ES-I3 (cell line): ENCODE results near the gene PUM1.

Experiments used
- H3K36me3 ChIP-seq: 2 replicates; pipeline ENCODE4 v1.6.1; 2013; ENCODE audit warnings: mild to moderate bottlenecking, low read length, control low read depth, moderate library complexity; ENCODE audit not compliant: insufficient read depth
- H3K4me1 ChIP-seq: 2 replicates; pipeline ENCODE4 v1.6.1; 2013; ENCODE audit warnings: mild to moderate bottlenecking, control low read depth, low read length; ENCODE audit not compliant: insufficient read depth
- H3K9ac ChIP-seq: 2 replicates; pipeline ENCODE4 v1.6.1; 2013; ENCODE audit warnings: low read depth, mild to moderate bottlenecking, low read length, moderate library complexity
- H3K9me3 ChIP-seq: 2 replicates; pipeline ENCODE4 v1.6.1; 2013; ENCODE audit warnings: mild to moderate bottlenecking, low read length, moderate library complexity; ENCODE audit not compliant: control insufficient read depth, insufficient read depth

The PUM1 gene

DNA sequence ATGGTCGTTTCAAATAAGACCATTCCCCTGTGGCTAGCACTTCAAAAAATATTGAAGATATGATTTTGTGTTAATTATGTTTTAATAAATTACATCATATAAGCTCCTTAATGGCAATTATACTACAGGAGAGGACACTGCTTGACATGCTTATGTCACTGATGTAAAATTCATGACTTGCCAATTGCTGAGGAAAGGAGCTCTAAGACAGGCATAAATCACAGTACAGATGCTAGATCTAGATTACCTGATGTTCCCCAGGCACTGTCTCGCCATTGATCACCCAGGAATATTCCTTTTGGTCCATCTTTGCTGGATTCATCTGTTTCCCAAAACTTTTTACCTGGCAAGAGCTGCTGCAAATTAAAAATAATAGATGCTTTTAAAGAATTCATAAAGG, 58.8 kb downstream of the PUM1 start:
- Histone ChIP-seq H3K9me3 (no peaks in the 10 kb centered on the region), H3K4me1 (peaks cover 15% of the 10 kb centered on the region; the same call in 1 of the 2 replicates), H3K36me3 (peaks cover 14% of the 10 kb centered on the region), H3K9ac (no peak overlapping the region)

DNA sequence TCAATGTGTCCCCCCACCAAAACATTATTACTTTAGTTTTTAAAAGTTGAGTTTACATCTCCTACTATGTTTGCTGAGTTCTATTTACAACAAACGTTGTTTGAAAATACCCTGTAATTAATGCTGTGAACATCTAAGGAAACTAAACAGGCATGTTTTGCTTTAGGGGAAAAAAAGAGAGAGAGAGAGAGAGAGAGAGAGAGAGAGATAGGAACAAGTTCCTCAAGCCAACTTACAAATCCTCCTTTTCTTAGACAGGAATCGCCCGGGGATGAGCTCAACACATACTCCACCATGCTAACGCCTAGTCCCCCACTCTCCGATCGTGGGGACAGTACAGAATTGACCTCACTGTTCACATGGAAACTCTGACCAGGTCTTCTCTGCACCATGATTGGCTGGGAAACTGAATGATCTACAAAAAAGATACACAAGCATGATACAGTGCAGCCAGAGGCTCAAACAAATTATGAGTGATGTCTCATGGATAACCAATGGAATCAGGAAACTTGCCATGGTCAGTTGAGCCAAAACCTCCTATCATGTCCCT, 59.8 kb downstream of the PUM1 start:
- H3K4me1 ChIP-seq = peaks cover 15% of the 10 kb centered on the region; the same call in 1 of the 2 replicates
- peaks cover 14% of the 10 kb centered on the region for H3K36me3 ChIP-seq

DNA sequence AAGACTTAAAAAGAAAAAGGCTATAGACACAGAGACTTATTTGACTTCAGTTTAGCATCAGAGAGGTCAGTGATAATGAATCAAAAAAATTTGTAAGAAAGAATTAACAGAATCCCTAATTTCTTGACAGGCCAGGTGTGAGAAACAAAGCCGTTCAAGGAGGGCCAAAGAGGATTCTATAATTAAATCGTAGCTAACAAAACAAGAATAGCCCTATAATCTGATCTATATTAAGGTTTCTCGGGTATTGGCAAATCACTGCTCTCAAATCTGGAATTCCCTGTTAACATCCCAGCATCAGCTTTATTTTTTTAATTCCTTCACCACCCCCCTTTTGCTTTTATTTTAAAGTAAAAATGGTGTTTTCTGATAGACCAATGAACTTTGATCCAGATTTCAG, 60.3 kb downstream of the PUM1 start:
- Histone ChIP-seq H3K4me1 (peaks cover 12% of the 10 kb centered on the region; the same call in 1 of the 2 replicates), H3K9me3 (no peaks in the 10 kb centered on the region), H3K36me3 (peaks cover 14% of the 10 kb centered on the region), H3K9ac (no peak overlapping the region; the same call in 1 of the 2 replicates)

More for the DNA sequence above, 59.8 kb downstream of the PUM1 start:
- Histone ChIP-seq H3K9ac (no peak overlapping the region), H3K9me3 (no peaks in the 10 kb centered on the region)

DNA sequence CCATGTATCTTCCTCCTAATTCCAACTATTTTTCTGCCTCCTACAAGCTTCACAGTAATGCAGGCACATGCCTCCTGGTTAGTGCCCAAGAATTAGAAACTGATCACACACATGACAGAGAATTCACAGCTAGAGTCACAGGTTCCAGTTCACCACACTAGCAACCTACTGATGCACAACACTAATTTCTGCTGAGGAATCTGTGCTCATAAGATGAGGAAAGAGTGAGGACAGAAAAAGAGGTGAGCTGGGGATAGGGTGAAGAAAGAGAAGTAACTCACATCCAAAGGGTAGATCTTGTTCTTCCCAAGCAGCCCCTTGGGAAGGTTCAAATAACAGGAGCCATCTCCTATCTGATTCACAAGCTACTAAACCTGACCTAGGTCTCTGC, 61.3 kb downstream of the PUM1 start:
- Histone ChIP-seq H3K36me3 (peaks cover 19% of the 10 kb centered on the region), H3K9ac (no peak overlapping the region), H3K4me1 (0 out of 2 replicates have a peak, but pooled peaks cover 10% of the 10 kb centered on the region), H3K9me3 (no peaks in the 10 kb centered on the region)

DNA sequence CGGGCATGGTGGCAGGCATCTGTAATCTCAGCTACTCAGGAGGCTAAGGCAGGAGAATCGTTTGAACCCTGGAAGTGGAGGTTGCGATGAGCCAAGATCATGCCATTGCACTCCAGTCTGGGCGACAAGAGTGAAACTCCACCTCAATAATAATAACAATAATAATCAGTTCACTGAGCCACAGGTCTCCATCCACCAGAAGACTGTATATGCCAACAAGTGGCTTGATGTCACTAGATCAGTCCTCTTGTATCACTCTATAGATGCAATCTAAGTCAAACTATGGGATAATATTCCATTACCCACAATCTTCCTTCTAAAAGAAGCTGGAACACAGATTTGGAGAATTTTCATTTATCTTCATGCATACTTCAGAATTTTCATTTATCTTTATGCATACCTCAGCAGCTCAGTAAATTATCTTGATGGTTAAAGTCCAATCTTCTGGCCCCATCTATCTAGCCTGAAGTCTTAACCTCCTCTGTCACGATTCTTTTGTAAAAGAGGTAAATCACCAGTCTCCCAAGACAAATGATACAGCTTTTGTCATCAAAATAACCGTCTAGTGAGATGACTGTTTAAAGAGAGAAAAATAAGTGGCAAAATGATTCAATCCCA, 61.8 kb downstream of the PUM1 start:
- 0 out of 2 replicates have a peak, but pooled peaks cover 10% of the 10 kb centered on the region for H3K4me1 ChIP-seq
- H3K9me3 ChIP-seq = no peaks in the 10 kb centered on the region
- no peak overlapping the region for H3K9ac ChIP-seq
- H3K36me3 ChIP-seq = peaks cover 21% of the 10 kb centered on the region

DNA sequence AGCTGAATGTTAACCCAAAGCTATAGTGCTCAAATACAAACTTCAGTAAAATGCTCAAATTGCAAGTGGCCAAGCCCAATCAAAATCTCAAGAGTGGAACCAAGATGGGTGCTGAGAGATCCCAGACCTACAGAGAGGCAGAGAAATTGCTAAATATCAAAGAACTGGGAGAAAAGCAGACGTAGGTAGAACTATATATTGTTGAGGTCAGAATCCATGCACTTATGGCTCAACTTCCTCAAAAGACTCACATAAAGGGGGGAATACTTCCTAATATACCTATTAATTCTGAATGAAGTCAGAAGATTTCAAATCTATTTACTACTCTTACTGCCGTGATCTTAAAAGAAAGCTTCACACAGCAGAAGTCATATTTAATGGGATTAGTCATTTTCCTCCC, 65.2 kb downstream of the PUM1 start:
- H3K9me3 ChIP-seq = no peaks in the 10 kb centered on the region
- H3K4me1 ChIP-seq = no peaks in the 10 kb centered on the region
- H3K9ac ChIP-seq = no peak overlapping the region
- peaks cover 22% of the 10 kb centered on the region for H3K36me3 ChIP-seq

DNA sequence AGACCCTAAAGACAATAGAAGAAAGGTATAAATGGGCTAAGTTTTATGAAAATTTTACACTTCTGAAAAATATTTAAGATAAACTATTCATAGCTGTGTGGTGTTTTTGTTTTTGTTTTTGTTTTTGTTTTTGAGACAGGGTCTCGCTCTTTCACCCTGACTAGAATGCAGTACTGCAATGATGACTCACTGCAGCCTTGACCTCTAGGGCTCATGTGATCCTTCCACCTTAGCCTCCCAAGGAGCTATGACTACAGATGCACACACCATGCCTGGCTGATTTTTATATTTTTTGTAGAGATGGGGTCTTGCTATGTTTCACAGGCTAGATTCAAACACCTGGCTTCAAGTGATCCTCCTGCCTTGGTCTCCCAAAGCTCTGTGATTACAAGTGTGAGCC, 66.6 kb downstream of the PUM1 start:
- H3K9ac ChIP-seq = no peak overlapping the region
- H3K4me1 ChIP-seq = no peaks in the 10 kb centered on the region
- no peaks in the 10 kb centered on the region for H3K9me3 ChIP-seq
- peaks cover 17% of the 10 kb centered on the region for H3K36me3 ChIP-seq

DNA sequence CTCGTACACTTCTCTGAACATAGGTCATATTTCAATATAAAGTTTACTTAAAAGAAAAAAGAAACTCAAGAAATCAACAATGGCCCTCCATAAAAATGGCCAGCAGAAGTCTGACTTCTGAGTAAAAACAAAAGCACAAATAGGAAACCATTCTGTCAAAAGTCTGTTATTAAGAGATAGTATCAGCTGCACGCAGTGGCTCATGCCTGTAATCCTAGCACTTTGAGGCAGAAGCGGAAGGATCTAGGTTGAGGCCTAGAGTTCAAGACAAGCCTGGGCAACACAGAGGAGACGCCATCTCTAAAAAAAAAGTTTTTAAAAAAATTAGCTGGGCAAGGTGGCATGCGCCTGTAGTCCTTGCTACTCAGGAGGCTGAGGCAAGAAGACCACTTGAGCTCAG, 67.3 kb downstream of the PUM1 start:
- Histone ChIP-seq H3K36me3 (peaks cover 17% of the 10 kb centered on the region), H3K9ac (no peak overlapping the region), H3K9me3 (no peaks in the 10 kb centered on the region), H3K4me1 (no peaks in the 10 kb centered on the region)

DNA sequence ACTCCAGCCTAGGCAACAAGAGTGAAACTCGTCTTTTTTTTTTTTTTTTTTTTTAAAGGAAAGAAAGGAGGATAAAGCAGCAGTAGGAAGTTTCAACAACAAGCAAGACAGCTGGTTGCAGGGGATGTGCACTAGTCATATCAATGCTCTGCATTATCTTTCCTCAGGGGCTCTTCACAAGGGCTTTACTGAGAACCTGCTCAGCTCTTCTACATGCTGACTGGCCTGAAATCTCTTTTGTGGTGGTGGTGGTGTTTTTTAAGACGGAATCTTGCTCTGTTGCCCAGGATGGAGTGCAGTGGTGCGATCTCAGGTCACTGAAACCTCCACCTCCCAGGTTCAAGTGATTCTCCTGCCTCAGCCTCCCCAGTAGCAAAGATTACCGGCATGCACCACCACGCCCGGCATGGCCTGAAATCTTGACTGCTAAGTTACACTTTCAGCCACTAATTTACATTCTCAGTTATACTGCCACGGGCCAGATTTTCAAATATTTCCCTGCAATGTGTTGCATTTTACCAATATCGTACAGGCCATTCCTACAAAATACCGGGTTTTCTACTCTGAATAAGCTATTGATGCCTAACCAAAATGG, 68.0 kb downstream of the PUM1 start:
- no peak overlapping the region for H3K9ac ChIP-seq
- H3K36me3 ChIP-seq = peaks cover 17% of the 10 kb centered on the region
- no peaks in the 10 kb centered on the region; the same call in 1 of the 2 replicates for H3K4me1 ChIP-seq
- H3K9me3 ChIP-seq = no peaks in the 10 kb centered on the region

DNA sequence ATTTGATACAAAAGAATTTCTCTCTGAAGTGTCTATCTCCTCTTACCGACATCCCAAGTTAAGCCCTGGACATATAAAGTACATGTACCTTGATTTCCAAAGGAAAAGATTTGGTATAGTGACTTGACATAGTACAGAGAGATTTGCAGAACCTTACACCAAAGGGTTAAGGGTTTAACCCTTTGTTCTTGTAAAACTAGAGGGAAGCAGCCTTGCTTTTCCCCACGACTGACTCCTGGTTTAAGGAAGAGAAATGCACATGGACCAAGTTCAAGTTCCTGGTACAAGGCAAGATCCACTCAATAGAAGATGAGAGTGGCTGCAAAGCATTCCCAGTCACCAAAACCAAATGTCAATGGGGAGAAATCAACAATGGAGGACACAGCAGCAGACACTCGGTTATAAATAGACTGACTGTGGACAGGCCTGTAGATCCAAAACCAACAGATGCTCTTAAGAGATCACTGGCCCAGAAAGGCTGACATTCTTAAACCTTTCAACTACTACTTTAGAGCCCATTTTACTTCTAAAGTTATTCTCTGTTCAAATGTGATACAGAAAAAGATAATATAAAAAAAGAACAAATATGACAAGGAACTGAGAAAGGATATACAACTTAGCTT, 69.4 kb downstream of the PUM1 start:
- H3K9ac ChIP-seq = no peak overlapping the region
- H3K36me3 ChIP-seq = peaks cover 19% of the 10 kb centered on the region
- H3K4me1 ChIP-seq = no peaks in the 10 kb centered on the region; the same call in 1 of the 2 replicates
- no peaks in the 10 kb centered on the region for H3K9me3 ChIP-seq

DNA sequence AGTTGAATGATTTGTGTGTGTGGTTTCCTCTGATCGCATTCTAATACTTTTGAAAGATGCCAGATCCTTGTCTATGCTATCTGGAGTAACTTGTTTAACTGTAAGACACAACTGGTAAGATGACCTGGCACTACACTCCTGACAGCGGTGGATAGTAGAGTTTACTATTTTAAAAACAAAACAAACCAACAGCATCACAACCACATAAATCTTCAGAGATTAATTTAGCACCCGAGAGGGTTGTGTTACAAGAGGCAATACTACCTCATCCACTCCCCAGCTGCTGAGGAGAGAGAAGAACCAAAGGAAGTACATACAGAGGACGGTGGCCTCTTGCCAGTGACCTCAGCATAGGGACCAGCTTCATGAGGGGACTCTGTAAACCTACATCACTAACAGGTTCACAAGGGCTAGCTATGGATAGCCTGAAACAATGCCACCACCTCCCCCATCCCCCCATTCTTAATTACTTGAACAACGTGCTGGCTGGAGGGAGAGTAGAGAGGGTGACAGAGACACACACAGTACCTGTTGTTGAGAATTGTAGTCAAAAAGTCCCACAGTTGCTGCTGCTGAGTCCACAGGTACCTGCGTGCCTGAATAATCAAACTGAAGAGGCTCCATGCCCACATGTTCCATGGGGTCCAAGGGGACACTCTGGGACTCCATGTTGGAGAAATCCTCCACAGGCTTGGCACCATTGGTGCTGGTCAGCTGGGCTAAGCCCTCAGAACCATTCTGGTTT, 73.5 kb downstream of the PUM1 start:
- peaks cover 5% of the 10 kb centered on the region; the same call in 1 of the 2 replicates for H3K4me1 ChIP-seq
- H3K9me3 ChIP-seq = no peaks in the 10 kb centered on the region
- H3K36me3 ChIP-seq = peaks cover 12% of the 10 kb centered on the region
- no peak overlapping the region for H3K9ac ChIP-seq

DNA sequence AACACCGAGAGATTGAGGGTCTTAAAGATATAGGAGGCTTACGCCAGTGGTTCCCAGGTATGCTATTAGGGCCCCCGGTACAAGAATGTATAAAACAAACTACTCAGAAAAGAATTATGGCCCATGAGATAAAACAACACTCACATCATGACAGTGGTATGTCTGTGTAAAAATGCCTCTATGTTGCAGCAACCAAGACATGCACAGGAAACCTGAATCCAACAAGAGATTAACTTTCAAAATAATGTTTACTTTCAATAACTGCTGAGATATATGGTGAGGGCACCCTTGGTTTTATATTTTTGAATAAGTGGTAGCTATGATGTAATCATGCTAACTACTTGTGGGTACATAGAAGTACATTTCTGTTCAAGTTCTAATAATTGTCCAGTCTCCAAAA, 74.9 kb downstream of the PUM1 start:
- H3K9me3 ChIP-seq = no peaks in the 10 kb centered on the region
- peaks cover 12% of the 10 kb centered on the region for H3K36me3 ChIP-seq
- peaks cover 5% of the 10 kb centered on the region; the same call in 1 of the 2 replicates for H3K4me1 ChIP-seq
- no peak overlapping the region for H3K9ac ChIP-seq

DNA sequence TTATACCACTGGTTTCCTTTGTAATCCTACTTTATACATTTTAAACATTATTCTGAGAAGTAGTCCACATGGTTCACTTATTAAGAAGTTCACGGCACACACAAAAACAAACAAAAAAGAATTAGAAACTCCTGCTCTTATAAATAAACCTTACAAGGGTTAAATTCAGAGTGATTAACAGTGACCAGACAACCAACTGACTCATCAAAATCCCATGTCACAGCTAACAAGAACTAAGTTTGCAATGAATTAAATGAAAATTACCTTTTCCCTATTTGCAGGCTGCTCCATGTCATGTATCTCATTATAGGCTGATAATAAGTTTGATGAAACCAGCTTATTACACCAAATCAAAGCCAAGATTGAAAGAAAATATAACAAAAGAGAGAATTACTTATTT, 77.5 kb downstream of the PUM1 start:
- peaks cover 12% of the 10 kb centered on the region for H3K36me3 ChIP-seq
- H3K4me1 ChIP-seq = peaks cover 5% of the 10 kb centered on the region; the same call in 1 of the 2 replicates
- H3K9ac ChIP-seq = no peak overlapping the region
- H3K9me3 ChIP-seq = no peaks in the 10 kb centered on the region

DNA sequence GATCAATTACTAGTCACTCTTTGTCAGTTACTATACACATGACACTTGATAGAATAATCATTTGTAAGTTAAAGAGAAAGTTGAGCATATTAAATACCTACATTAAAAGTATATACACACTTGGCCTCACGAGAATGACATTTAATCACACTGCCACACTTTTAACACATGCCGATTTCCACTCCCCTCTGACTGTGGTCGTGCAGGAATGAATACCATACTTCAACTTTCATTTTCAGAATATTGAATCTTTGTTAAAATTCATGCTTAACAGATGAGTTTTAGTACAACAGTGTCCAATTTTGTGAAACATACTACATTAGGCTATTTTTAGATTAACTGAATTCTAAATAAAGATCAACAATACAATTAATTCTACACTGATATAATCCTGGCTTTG, 78.8 kb downstream of the PUM1 start:
- peaks cover 5% of the 10 kb centered on the region; the same call in 1 of the 2 replicates for H3K4me1 ChIP-seq
- H3K9ac ChIP-seq = no peak overlapping the region
- peaks cover 5% of the 10 kb centered on the region for H3K36me3 ChIP-seq
- no peaks in the 10 kb centered on the region for H3K9me3 ChIP-seq
